Naive thymus-derived CD8-positive, alpha-beta T cell (primary cell): ENCODE measurements around the gene YIF1B. TPM values are rescaled to one million over a fixed set of nuclear protein-coding genes. Genes with fewer than 3 reads are reported as not detected.
A peak's percentile ranks its signal among the peaks of the same experiment; 100 is the strongest.

ENCODE experiments used
- ATAC-seq, 2 donors: fragments of 150-1000 bp; cut with Tn5 transposase in 1 of 2; sonication (Bioruptor Pico), chemical (Tn5 transposase) in 1 of 2; 1 replicate in 1 of 2; 2 replicates in 1 of 2; pipeline ENCODE4 v1.10.0; 2021; ENCODE audit warnings: mild to moderate bottlenecking in 2 of 2, moderate library complexity in 2 of 2
- POLR2A ChIA-PET: fragments of 350-600 bp; sonication (Branson Sonifier 250); formaldehyde crosslinking; loops from one replicate; lab custom pipeline; 2021; ENCODE audit warnings: antibody characterized with exemption; lab: Charles Lee
- DNase-seq, 10 donors: peaks; one replicate each; pipeline versions ENCODE4 v3.0.0 to v3.0.0-alpha.2; 2020 to 2022
- H3K27ac Mint-ChIP-seq, 10 donors: one replicate each; pipeline ENCODE4 v1.8.0; 2020 to 2022; ENCODE audit warnings: mild to moderate bottlenecking in 10 of 10, mixed read lengths in 10 of 10, moderate library complexity in 4 of 10, inconsistent platforms in 1 of 10
- H3K27me3 Mint-ChIP-seq, 5 donors: one replicate each; pipeline ENCODE4 v1.8.0; 2021 to 2022; ENCODE audit warnings: mixed read lengths in 5 of 5
- H3K36me3 Mint-ChIP-seq, 3 donors: one replicate each; pipeline ENCODE4 v1.8.0; 2020 to 2022; ENCODE audit warnings: mixed read lengths in 3 of 3, mild to moderate bottlenecking in 2 of 3, inconsistent platforms in 1 of 3
- H3K4me1 Mint-ChIP-seq, 4 donors: one replicate each; pipeline ENCODE4 v1.8.0; 2021 to 2022; ENCODE audit warnings: mixed read lengths in 4 of 4
- H3K4me3 Mint-ChIP-seq, 10 donors: one replicate each; pipeline ENCODE4 v1.8.0; 2020 to 2022; ENCODE audit warnings: mild to moderate bottlenecking in 10 of 10, mixed read lengths in 10 of 10, moderate library complexity in 6 of 10, inconsistent platforms in 1 of 10
- H3K9me3 Mint-ChIP-seq, 9 donors: one replicate each; pipeline ENCODE4 v1.8.0; 2020 to 2022; ENCODE audit warnings: mixed read lengths in 9 of 9, mild to moderate bottlenecking in 3 of 9, inconsistent platforms in 1 of 9, moderate library complexity in 1 of 9
- polyA plus RNA-seq, 3 donors: library from polyadenylated mRNA; unstranded; fragments of 300-500 nt; fragmentation: Illumina TruSeq; gene quantifications; one replicate each; pipeline ENCODE4 v1.2.3, GENCODE V29; 2021
- total RNA-seq, 8 experiments: library from RNA in 2 of 8; stranded (reverse) in 2 of 8; gene quantifications; one replicate each; pipeline ENCODE4 v1.2.3 and lab custom pipeline; 2021 to 2026

YIF1B gene
- total and polyA plus RNA-seq, 5 experiments from 2014 or later, result 33.7 to 47.8 (median 40.7) TPM

GRCh38 chr19:38326591-38326990, 10.8 kb upstream of the YIF1B start:
- no peaks in the 10 kb centered on the region for H3K27me3 Mint-ChIP-seq
- no peaks in the 10 kb centered on the region for H3K9me3 Mint-ChIP-seq
- POLR2A ChIA-PET, result no interaction called here
- no peak overlapping the region for H3K4me3 Mint-ChIP-seq
- no peak for DNase-seq
- H3K36me3 Mint-ChIP-seq, result peaks cover 6 to 40% (median 6%) of the 10 kb centered on the region in 3 donors
- H3K4me1 Mint-ChIP-seq, result peaks cover 8 to 14% (median 10%) of the 10 kb centered on the region in 4 donors
- no peak overlapping the region for H3K27ac Mint-ChIP-seq
- no peak for ATAC-seq

- Mint-ChIP-seq H3K27me3 (no peaks in the 10 kb centered on the region), H3K27ac (peak overlapping the region in 1 of 10 donors; percentile 9), H3K4me3 (no peak overlapping the region), H3K9me3 (no peaks in the 10 kb centered on the region), H3K4me1 (peaks cover 10 to 31% (median 26%) of the 10 kb centered on the region in 4 donors), H3K36me3 (peaks cover 6 to 40% (median 6%) of the 10 kb centered on the region in 3 donors)
- no peak for DNase-seq
- POLR2A ChIA-PET, result no interaction called here
- ATAC-seq, result no peak
These were observed 8.7 kb upstream of the YIF1B start for GRCh38 chr19:38324431-38324830.

- Mint-ChIP-seq H3K36me3 (peaks cover 6 to 33% (median 6%) of the 10 kb centered on the region in 3 donors), H3K9me3 (no peaks in the 10 kb centered on the region), H3K27ac (peak overlapping the region in 1 of 10 donors; percentile 20), H3K27me3 (no peaks in the 10 kb centered on the region), H3K4me3 (peak overlapping the region in 1 of 10 donors; percentile 45), H3K4me1 (peaks cover 9 to 36% (median 33%) of the 10 kb centered on the region in 4 donors)
- no peak for DNase-seq
- no peak for ATAC-seq
- POLR2A ChIA-PET, result no interaction called here
These were observed 7.5 kb upstream of the YIF1B start for GRCh38 chr19:38323291-38323690.

- Mint-ChIP-seq H3K27ac (peak overlapping the region in 5 of 10 donors; percentile 12 to 37 (median 19)), H3K4me3 (peak overlapping the region; percentile 3 to 91 (median 86)), H3K9me3 (no peaks in the 10 kb centered on the region), H3K4me1 (peaks cover 14 to 48% (median 44%) of the 10 kb centered on the region in 4 donors), H3K27me3 (no peaks in the 10 kb centered on the region), H3K36me3 (peaks cover 0 to 18% (median 0%) of the 10 kb centered on the region in 3 donors)
- DNase-seq (no peak), ATAC-seq (no peak)
- POLR2A ChIA-PET, result interaction anchor here (0.5 to 0.6 kb wide), 2 partner anchors 547 to 1947 kb away, joined by 3 read pairs; no protein-coding TSS in a partner anchor
These were observed 6.0 kb upstream of the YIF1B start for GRCh38 chr19:38321646-38322196.

- POLR2A ChIA-PET, result interaction anchor here (0.5 to 1.3 kb wide), 2 partner anchors 56 to 1946 kb away, joined by 3 read pairs; no protein-coding TSS in a partner anchor
- DNase-seq, result no peak
These were observed 5.2 kb upstream of the YIF1B start for GRCh38 chr19:38320969-38321339.

GRCh38 chr19:38319421-38320258, 3.9 kb upstream of the YIF1B start, which contains the start of gene KCNK6:
Gene KCNK6, plus strand, starts transcription at chr19:38319845. Its CDS starts 106 bp downstream, at chr19:38319951.
- Mint-ChIP-seq H3K4me1 (peaks cover 13 to 58% (median 55%) of the 10 kb centered on the region in 4 donors), H3K27ac (peak within 1 kb of the TSS; percentile 24 to 88 (median 75)), H3K9me3 (no peaks in the 10 kb centered on the region), H3K4me3 (peak within 1 kb of the TSS; percentile 81 to 91 (median 86)), H3K27me3 (no peaks in the 10 kb centered on the region), H3K36me3 (peaks cover 0 to 4% (median 0%) of the 10 kb centered on the region in 3 donors)
- POLR2A ChIA-PET, result interaction anchor here (0.6 to 1.3 kb wide), 5 partner anchors 55 to 413 kb away, joined by 3 to 4 read pairs (median 3); partner anchors contain the start of genes PSMD8 and WDR87
- peak; percentile 3 to 70 (median 33) for DNase-seq
- peak in 1 of 2 donors; percentile 21 for ATAC-seq

More at GRCh38 chr19:38320969-38321339, 5.2 kb upstream of the YIF1B start:
- peaks cover 0 to 14% (median 0%) of the 10 kb centered on the region in 3 donors for H3K36me3 Mint-ChIP-seq
- ATAC-seq, result no peak
- H3K4me3 Mint-ChIP-seq, result peak overlapping the region; percentile 79 to 91 (median 86)
- peaks cover 15 to 54% (median 50%) of the 10 kb centered on the region in 4 donors for H3K4me1 Mint-ChIP-seq
- no peaks in the 10 kb centered on the region for H3K27me3 Mint-ChIP-seq
- H3K27ac Mint-ChIP-seq, result peak overlapping the region in 8 of 10 donors; percentile 19 to 88 (median 70)
- no peaks in the 10 kb centered on the region for H3K9me3 Mint-ChIP-seq

- H3K4me1 Mint-ChIP-seq, result peaks cover 15 to 61% (median 57%) of the 10 kb centered on the region in 4 donors
- DNase-seq (no peak), ATAC-seq (no peak)
- POLR2A ChIA-PET, result interaction anchor here (0.5 to 1.4 kb wide), 6 partner anchors 14 to 412 kb away, joined by 3 to 4 read pairs (median 3); partner anchors contain the start of genes CATSPERG, PSMD8, SIPA1L3 and WDR87
- peak overlapping the region; percentile 55 to 91 (median 84) for H3K4me3 Mint-ChIP-seq
- H3K27ac Mint-ChIP-seq, result peak overlapping the region in 8 of 10 donors; percentile 24 to 86 (median 69)
- no peaks in the 10 kb centered on the region for H3K36me3 Mint-ChIP-seq
- H3K27me3 Mint-ChIP-seq, result no peaks in the 10 kb centered on the region
- no peaks in the 10 kb centered on the region for H3K9me3 Mint-ChIP-seq
These were observed 2.9 kb upstream of the YIF1B start for GRCh38 chr19:38318660-38319059.

GRCh38 chr19:38317104-38317612, 1.4 kb upstream of the YIF1B start:
- no peaks in the 10 kb centered on the region for H3K9me3 Mint-ChIP-seq
- POLR2A ChIA-PET, result interaction anchor here (0.6 to 1.4 kb wide), 4 partner anchors 16 to 1089 kb away, joined by 3 to 5 read pairs (median 4); partner anchors contain the start of gene CATSPERG
- H3K27ac Mint-ChIP-seq, result peak overlapping the region; percentile 91 to 98 (median 94)
- no peaks in the 10 kb centered on the region for H3K36me3 Mint-ChIP-seq
- ATAC-seq (no peak), DNase-seq (peak in 5 of 10 donors; percentile 23 to 37 (median 29))
- H3K27me3 Mint-ChIP-seq, result no peaks in the 10 kb centered on the region
- H3K4me3 Mint-ChIP-seq, result peak overlapping the region; percentile 79 to 94 (median 90)
- H3K4me1 Mint-ChIP-seq, result peaks cover 22 to 64% (median 53%) of the 10 kb centered on the region in 4 donors

- no peaks in the 10 kb centered on the region for H3K9me3 Mint-ChIP-seq
- POLR2A ChIA-PET, result interaction anchor here (0.6 to 1.4 kb wide), 3 partner anchors 17 to 41 kb away, joined by 3 to 5 read pairs (median 4); partner anchors contain the start of gene CATSPERG
- peaks cover 22 to 60% (median 47%) of the 10 kb centered on the region in 4 donors for H3K4me1 Mint-ChIP-seq
These were observed 825 bp upstream of the YIF1B start for GRCh38 chr19:38316477-38317067.

GRCh38 chr19:38310986-38311385, 4.8 kb downstream of the YIF1B start:
- H3K36me3 Mint-ChIP-seq, result peaks cover 0 to 21% (median 2%) of the 10 kb centered on the region in 3 donors
- ATAC-seq (no peak), DNase-seq (no peak)
- H3K27ac Mint-ChIP-seq, result peak overlapping the region in 1 of 10 donors; percentile 28
- H3K4me1 Mint-ChIP-seq, result peaks cover 12 to 15% (median 14%) of the 10 kb centered on the region in 4 donors
- H3K27me3 Mint-ChIP-seq, result no peaks in the 10 kb centered on the region
- no peaks in the 10 kb centered on the region for H3K9me3 Mint-ChIP-seq
- no peak overlapping the region for H3K4me3 Mint-ChIP-seq
- POLR2A ChIA-PET, result no interaction called here

More at GRCh38 chr19:38316477-38317067, 825 bp upstream of the YIF1B start:
- H3K27me3 Mint-ChIP-seq, result no peaks in the 10 kb centered on the region
- peak; percentile 10 to 26 for ATAC-seq
- no peak for DNase-seq
- H3K36me3 Mint-ChIP-seq, result no peaks in the 10 kb centered on the region
- peak overlapping the region; percentile 79 to 94 (median 90) for H3K4me3 Mint-ChIP-seq
- H3K27ac Mint-ChIP-seq, result peak overlapping the region; percentile 91 to 98 (median 94)

- Mint-ChIP-seq H3K36me3 (peaks cover 0 to 24% (median 2%) of the 10 kb centered on the region in 3 donors), H3K9me3 (no peaks in the 10 kb centered on the region), H3K27me3 (no peaks in the 10 kb centered on the region), H3K27ac (peak overlapping the region in 1 of 10 donors; percentile 67), H3K4me3 (no peak overlapping the region), H3K4me1 (peaks cover 10 to 14% (median 13%) of the 10 kb centered on the region in 4 donors)
- POLR2A ChIA-PET, result no interaction called here
- no peak for ATAC-seq
- no peak for DNase-seq
These were observed 5.5 kb downstream of the YIF1B start for GRCh38 chr19:38310279-38310670.
